GM21786 (cell line): ENCODE measurements around the gene SMIM35.

Source experiments
- ATAC-seq: cut with Tn5 transposase; IDR thresholded peaks from one replicate; pipeline ENCODE4 v1.9.1; 2021; ENCODE audit not compliant: unreplicated experiment

SMIM35 gene

DNA sequence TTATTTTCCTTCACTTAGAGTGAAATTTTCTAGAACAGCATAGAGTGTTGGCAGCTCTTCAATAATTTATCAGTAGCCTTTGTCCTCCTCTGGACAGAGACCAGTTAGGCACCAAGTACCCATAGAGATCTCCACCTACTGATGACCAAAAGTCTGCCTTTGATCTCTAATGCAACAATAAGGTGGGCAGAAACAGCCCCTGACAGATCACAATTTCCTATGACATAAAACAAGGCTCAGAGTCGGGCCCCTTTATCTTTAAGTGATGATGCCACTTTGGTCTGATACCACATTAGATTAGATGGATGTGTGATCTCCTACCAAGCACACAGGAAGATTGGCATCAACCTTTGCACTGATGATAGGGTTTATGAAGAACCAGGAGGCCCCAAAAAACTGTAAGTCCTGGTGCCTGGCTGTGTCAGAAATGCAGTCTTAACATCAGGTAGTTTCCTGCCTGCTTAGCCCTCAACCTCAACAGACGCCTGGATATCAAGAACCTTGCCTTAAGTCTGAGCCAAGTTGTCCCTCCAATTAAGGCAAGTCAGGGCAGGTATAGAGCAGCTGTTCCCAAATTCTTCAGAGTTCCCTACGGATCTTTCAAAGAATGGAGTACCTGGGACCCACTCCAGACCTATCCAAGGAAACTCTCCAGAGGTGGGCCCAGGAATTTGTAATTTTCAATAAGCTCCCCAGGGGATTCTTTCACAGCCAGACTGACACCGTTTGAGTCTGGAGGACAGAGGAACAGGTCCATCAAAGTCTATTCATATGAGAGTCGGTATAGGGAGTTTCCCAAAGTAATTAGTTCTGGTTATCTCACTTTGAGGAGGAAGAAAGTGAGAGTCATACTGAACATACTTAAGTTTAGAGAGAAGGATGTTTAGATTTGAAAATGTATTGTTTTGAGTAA is 40.5 kb downstream of the SMIM35 start:
- ATAC-seq: no peak

DNA sequence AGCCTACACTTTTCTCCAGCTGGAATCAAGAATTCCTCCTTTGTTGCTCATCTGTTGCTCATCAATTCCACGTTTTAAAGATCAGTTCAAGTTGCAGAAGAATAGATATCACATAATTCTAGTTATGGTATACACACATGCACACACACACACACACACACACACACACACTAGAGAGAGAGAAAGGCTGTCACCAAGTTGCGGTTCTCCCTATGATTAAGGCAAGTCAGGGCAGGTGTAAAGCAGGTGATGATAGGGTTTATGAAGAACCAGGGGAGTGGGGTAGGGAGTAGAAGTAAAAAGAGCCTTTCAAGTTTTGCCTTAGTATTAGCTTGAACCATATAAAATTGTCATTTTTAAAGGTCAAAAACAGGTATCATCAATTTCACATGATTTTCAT is 41.6 kb downstream of the SMIM35 start:
- ATAC-seq: no peak

DNA sequence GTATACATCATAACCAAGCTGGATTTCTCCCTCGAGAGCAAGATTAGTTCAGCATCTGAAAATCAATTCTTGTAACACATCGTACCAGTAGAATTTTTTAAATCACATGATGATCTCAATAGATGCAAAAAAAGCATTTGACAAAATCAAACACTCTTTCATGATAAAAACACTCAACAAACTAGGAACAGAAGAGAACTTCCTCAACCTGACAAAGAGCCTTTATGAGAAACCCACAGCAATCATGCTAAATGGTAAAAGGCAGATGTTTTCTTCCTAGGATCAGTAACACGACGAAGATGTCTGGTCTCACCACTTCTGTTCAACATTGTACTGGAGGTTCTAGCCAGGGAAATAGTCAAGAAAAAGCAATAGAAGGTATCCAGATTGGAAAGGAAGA is 44.0 kb downstream of the SMIM35 start:
- no peak for ATAC-seq

DNA sequence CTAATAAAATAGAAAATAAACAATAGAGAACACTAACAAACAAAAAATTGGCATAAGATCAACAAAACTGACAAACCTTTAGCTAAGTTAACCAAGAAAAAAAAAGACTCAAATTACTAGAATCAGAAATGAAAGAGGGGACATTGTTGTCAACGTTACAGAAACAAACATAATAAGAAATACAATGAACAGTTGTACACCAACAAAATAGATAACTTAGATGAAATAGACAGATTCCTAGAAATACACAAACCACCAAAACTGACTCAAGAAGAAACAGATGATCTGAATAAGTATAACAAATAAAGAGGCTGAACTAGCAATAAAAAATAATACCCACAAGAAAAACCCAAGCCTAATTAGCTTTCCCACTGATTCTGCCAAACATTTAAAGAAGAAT is 44.6 kb downstream of the SMIM35 start:
- no peak for ATAC-seq

DNA sequence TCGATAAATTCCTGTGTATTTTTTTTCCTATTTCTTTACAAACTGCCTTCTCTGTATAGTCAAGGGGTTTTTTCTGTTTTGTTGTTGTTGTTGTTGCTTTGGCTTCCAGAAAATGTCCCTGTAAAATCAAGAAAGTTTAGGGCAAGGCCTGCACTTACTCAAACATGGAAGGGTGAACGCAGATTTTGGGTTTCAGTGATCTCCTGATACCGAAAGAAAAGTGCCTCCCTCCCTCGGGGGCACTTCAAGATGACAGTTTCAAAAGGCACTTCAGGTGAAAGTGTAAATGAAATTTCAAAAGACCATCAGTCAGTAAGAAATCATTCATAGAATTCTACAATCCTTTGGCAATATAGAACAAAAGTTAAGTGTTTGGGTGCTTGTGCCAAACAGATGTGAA is 53.3 kb downstream of the SMIM35 start:
- peak; percentile 80 for ATAC-seq

DNA sequence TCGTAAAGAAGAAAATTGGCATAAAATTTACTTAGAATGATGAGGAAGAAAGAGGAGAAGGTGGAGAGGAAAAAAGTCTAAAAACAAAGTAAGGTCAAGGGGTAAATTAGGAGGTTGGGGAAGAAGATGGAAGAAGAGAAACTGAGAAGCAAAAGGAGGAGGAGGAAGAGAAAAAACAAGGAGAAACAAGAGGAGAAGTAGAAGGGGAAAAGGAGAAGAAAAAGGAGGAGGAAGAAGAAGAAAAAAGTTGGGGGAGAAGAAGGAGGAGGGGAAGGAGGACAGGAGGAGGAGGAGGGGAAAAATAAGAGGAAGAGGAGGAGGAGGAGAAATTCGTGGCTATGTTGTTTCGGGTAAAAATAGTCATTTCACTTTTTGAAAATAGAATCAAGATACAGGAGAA is 58.1 kb downstream of the SMIM35 start:
- no peak for ATAC-seq

DNA sequence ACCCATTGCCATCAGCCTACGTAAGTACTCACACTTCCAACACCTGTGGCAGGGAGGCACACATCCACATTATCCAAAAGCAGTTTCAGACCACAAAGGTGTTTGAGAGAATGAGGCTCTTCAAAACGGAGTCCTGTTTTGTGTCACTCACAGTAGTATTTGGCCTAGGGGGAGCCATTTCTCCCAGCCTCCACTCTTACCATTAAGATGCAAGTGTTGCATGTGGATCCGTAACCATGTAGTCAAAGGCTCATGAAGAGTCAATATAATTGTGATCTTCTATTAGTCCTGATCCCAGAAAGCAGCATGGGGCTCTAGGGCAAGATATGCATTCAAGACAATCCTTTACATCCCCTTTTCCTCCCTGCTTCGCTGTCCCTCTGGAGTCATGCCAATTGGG is 59.1 kb downstream of the SMIM35 start:
- no peak for ATAC-seq

DNA sequence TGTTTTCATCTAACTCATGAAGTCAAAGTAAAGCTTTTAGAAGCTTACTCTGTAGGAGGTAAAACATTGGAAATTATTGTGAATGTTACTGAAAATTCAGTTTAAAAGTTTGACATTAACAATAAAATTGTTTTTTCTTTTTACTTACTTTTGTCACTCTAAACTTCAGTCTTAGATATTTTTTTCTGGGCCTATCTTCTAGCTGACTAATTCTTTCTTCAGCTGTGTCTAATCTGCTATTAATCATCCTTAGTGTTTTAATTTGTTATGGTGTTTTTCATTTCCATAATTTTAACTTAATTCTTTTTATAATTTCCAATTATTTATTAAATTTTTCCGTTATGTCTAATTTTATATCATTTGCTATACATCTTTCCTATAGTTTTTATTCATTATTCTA is 65.6 kb downstream of the SMIM35 start:
- no peak for ATAC-seq

DNA sequence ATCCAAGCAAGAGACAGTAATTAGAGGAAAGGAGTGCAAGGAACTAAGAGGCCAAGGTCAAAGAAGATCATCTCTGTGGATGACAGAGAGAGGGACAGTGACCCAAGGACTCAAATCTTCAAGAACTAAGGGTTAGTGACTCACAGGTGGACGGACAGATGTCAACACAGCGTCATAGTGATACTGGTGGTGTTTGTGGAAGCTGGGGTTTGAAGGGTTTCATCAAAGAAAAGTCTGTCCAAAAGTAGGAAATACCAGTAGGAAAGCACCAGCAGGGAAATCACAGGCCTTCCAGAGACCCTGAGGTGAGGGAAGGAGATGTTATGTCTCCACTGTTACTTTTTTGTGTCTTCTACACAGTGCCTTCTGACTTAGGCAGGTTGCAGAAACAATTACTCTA is 68.4 kb downstream of the SMIM35 start:
- ATAC-seq: no peak

DNA sequence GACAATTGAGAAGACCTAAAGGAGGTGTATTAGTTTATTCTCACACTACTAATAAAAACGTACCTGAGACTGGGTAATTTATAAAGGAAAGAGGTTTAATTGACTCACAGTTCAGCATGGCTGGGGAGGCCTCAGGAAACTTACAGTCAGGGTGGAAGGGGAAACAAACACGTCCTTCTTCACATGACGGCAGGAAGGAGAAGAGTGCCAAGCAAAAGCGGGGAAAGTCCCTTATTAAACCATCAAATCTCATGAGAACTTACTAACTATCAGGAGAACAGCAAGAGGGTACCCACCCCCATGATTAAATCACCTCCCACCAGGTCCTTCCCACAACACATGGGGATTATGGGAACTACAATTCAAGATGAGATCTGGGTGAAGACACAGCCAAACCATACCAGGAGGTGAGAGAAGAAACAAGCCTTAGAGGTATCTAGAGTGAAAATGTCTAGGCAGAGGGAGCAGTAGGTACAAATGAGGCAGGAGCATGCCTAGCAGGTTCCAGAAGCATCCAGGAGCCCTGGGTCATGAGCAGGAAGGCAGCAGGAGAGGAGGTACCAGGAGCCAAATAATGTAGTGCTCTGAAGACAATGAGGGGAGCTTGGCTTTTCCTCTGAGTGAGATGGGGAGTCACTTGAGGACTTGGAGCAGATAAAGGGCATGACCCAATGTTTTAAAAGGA is 69.0 kb downstream of the SMIM35 start:
- no peak for ATAC-seq

DNA sequence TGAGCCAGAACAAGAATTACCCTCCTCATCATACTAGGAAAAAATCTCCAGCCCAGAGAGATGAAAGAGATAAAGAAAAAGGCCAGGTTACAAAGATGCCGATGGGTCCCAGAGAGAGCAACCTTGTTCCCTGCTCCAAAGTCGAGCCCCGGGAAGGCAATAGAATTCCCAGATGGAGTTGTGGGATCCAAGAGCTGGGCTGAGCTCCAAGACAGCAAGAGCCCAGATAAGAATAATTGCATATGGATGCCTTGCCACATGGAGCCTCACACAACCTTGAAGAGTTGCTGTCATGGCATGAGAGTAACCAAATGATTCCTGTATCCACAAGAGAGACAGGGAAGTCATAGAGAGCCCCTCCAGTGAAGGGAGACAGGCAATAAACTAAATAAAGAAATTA is 69.7 kb downstream of the SMIM35 start:
- ATAC-seq: no peak

DNA sequence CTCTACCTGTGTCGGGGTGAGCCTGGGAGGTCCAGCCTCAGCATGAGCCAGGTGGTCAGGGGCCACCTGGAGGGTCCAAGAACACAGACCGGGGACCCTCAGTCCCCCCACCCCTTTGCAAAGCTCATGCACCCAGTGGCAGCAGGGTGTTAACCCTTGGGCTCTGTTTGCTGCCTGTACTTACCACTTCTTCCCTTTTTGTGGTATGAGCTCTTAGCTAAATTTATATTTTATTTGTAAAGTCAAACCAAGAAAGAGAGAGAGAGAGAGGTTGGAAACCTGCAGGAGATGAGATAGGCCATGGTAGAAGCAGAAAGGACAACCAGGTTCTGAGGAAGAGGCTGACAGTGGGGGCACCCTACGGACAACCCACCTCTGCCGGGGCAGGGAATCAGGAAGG is 70.7 kb downstream of the SMIM35 start:
- no peak for ATAC-seq

DNA sequence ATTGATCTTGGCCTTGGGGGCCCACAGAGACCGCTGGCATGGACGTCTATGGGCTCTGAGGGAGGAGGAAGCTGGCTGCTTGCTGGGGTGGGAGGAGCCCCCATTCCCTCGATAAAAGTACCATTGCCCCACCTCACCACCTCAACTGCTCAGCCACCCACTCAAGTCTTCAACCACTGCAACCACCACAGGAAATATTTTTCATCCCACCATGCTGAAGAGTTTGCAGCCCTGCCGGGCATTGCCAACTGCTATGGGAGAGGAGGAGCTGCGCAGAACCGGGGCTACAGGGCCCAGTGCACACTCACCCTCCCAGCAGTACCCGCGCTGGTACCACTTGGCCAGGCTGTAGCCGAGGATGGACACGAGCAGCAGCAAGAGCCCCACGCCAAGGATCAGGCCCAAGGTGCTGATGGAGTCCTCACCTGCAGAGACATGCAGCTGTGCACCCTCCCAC is 71.3 kb downstream of the SMIM35 start:
- no peak for ATAC-seq

DNA sequence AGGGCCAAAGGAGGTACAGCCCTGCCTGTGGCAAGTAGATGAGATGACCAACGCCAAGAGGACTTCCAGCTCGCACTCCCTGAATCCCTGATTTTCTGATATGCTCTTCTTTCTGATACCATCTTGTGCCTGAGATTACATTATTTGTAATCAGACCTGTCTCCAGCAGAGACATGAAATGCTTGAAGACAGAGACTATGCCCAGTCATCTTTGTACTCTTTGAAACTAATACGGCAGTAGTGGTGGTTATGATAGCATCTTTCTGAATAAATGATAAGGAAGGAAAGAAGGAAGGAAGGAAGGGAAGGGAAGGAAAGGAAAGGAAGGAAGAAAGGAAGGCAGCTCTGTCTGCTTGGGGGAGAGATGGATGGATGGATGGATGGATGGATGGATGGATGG is 72.7 kb downstream of the SMIM35 start:
- ATAC-seq: no peak

DNA sequence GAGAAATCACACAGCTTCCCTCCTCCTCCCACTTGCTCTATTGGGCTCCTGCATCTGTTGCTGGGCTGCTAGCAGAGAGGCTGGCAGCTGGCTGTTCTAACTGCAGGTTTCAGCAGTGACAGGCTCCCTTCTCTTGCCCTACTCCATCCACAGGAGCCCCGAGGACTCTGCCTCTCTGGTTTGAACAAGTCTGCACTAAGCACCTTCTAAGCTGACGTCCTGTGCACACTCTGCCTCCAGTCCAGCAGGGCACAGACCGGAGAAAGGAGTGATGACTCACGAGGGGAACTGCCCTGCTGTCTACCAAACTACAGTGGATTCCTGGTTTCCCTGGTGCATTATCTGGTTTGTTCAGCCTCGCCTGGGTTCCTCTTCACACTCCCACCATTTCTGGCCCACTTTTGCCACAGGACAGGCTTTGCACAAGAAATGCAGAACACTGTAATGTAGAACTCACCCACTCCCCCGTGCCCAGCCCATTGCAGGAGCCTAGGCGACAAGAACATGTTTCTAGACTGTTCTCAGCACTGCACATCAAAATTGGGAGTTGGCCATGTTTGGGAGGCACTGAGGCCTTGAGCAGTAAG is 74.6 kb downstream of the SMIM35 start:
- no peak for ATAC-seq

DNA sequence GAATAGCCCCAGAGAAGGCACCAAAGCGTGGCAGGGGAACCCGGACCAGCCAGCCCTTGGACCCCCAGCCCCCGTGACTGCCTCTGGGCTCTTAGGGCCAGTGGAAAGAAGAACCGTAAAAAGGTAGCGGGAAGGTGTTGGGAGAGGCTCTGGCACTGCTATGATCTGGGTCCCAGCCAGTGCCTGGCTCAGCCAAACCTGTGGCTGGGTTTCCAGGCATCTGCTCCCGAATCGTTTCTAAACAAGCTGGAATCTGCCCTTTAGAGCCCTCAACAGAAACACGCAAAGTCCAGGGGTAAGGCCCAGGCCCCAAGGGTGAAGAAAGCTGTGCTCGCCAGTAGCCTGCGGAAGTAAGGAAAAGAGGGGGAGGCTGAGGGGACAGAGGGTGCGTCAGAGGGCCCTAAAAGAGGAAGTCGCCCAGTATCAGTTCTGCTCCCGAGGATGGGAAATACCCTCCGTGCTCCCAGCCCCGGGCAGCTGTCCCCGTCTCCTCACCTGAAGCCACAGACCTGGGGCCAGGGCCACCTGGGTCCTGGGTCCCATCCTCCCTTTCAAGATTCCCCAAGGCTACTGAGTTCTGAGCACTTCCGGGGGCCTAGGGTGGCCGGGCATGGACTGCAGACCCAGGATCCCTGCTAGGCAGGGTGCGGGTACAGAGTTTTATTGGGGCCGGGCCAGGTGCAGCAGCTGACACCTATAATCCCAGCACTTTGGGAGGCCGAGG is 75.9 kb downstream of the SMIM35 start:
- ATAC-seq: peak; percentile 76

DNA sequence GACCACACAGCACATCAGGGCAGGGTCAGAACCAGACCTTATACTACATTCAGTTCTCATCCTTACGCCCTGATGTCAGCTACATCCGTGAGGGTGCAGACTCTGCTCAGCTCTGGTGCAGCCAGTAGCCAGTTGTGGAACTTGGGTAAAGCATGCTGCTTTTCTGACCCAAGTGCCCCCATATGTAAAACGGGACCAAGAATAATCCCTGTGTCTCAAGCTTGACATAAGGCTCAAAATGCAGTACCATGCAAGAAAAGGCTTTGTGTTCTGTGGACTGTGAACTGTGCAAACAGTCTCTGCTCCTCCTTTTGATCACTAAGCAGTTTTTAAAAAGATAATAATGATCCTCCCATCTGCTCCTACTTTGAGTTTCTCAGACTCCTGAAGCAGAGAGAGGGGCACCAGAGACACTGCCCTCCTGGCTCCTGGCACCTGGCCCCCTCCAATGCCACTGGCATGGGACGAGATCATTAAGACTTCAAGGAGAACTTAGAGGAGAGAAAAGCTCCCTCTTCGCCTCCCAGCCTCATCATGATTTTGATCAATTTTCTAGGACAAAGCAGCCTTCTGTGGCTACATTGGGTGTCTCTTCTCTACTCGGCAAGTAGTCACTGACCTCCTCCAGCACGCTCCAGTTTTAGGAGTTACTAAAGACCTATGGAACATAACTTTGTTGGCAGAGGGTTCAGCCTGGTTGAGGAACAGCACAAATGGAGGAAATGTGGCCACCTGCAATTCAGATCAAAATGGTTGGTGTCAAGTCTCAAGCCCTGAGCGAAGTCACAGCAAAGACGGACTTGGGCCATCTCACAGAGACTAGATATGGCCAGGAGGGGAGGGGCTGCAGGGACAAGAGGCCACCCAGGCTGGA is 76.7 kb downstream of the SMIM35 start:
- ATAC-seq: no peak

DNA sequence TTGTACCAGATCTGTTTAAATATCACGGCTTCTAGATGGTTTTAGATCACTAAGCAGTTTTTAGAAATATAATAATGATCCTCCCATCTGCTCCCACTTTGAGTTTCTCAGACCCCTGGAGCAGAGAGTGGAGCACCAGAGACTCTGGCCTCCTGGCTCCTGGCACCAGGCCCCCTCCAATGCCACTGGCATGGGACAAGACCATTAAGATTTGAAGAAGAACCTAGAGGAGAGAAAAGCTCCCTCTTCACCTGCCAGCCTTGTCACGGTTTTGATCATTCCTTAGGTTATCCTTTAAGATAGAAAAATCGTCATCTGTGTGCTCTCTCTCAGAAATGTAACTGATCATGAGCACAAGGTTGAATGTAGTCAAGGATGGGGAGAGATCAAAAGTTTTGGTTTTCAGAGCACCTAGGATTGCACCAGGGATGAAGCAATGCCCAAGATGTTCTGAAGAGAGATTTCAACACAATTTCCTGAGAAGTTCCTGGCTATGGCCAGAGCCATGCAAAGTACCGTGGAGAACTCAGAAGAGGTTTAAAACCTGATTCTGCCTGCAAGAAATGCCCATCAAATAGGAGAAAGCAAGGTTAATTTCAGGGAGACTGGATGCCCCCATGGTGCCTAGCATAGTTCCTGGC is 78.4 kb downstream of the SMIM35 start:
- no peak for ATAC-seq

DNA sequence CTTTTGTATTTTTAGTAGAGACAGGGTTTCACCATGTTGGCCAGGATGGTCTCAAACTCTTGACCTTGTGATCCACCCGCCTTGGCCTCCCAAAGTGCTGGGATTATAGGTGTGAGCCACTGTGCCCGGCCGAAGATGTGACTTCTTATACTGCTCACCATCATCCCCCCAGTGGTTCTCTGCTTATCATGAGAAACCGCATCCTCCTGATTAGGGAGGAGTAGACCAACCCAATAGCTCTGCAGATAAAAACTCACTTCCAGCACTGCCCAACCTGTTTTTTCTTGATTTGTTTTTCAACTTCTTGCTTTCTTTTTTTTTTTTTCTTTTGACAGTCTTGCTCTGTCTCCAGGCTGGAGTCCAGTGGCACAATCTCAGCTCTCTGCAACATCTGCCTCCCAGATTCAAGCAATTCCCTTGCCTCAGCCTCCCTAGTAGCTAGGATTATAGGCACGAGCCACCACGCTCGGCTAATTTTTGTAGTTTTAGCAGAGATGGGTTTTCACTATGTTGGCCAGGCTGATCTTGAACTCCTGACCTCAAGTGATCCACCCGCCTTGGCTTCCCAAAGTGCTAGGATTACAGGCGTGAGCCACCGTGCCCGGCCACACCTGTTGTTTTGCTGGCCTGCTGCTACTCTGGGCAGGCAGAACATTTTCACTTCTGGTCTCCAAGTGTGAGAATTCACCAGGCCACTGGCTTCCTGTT is 79.0 kb downstream of the SMIM35 start:
- ATAC-seq: peak; percentile 31
